ENCODE results near the gene EFTUD2.
A peak's percentile ranks its signal among the peaks of the same experiment; 100 is the strongest.
"Not testable (repeated sequence)": the region's sequence is repeated elsewhere in the genome, so short reads cannot be mapped to it uniquely, and the experiment has no call there.

Gene EFTUD2

DNA sequence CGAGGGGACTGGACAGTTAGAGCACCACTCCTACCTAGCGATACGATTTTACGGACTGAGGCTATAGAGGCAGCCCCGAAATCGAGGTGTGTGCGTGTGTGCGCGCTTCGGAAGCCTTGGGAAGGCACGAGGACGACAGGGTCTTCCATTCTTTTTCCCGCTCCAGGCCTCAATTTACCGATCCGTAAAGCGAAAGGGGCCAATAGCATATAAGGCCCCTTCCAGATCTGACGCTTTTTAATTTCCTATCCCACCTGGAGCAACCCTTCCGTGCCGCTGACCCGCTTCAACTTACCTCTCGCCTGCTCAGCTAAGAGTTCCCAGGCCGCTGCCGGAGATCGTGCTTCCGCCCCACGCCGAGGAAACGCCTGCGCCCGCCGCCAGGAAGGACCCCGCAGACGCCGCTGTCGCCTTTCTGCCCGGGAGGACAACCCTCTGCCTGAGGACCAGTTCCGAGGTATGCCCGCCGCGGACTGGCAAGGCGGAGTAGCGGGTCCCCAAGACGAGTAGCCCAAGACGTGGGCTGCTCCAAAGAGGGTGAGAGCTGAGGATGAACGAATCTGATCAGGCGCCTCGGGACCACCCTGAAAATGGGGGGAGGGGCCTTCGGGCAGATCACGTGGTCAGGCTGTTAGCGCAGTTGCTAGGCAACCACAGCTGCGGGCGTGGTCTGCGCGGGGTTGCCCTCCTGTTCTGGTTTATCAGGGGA, at the start of gene EFTUD2:
EFTUD2 (minus strand) TSS at position 372 of the 709 bp plus-strand sequence. CDS start 4,924 bp downstream, outside the sequence.
- DNase-seq, result peak; percentile 79 to 99 (median 90)

DNA sequence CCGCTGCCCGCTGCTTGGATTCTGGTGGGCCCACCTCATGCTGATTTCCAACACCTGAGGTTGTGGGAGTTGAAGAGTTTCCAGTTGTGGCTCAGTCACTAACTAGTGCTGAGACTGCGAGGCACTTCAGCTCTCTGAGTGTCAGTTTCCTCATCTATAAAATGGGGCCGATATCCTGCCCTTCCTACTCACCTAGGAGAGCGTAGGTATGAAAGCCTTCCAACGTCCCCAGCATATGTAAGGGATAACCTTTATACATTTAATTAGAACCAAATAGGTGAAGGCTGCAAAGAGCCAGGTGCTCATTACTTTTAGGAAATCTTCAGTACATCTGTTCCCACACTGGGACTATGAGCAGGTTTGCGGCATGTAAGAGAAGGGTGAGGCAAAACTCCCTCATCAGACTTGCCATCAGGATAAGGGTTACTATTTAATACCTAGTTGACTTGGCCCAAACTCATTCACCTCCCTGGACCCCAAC, 49.1 kb upstream of the EFTUD2 start:
- no peak for DNase-seq

DNA sequence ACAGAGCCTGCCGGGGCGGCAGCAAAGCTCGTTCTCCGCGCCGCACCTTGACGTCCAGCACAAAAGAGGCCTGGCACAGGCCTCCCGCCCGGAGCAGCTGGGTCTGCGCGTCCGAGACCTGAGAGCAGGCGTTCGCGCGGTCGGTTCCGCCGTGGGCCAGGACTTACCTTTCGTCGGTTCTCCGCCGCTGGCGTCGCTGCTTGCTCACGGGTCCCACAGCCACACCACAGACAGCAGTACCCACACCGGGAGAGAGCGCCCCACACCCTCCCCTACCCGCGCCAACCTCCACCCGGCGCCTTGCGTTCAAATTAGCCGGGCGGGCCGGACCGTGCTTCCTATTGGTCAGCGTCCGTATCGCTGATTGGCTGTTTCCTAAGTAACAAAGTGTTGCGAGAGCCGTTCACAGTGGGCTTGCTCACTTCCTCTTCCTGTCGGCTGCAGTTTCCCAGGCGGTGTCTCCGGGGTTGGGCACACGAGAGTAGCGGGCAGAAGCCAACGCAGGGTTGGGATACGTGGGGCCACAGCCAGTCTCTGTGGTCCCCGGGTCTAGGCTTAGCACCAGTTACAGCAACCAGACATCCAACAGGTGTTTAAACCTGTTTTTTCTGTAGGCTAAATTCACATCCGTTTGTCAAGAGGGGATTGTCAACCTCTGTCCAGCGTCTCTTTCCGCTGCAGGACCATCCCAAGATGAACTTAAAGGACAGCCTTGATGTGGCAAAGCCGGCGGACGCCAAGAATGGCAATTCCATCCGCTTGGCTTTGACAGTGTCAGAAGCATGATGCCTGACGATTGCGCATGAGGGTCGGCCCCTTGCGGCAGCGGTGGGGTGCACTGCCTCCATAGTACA, 48.4 kb upstream of the EFTUD2 start, which contains the start of gene KIF18B:
KIF18B (minus strand) TSS at position 313 of the 854 bp plus-strand sequence. CDS start 11,429 bp downstream, outside the sequence.
- peak; percentile 61 to 81 (median 73) for DNase-seq

DNA sequence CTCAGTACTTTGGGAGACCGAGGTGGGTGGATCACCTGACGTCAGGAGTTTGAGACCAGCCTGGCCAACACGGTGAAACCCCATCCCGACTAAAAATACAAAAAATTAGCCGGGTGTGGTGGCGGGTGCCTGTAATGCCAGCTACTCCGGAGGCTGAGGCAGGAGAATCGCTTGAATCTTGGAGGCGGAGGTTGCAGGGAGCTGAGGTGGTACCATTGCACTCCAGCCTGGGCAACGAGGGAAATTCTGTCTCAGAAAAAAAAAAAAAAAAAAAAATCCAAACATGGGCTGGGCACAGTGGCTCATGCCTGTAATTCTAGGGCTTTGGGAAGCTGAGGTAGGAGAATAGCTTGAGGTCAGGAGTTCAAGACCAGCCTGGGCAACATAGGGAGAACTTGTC, 46.4 kb upstream of the EFTUD2 start:
- not testable (repeated sequence) for DNase-seq

DNA sequence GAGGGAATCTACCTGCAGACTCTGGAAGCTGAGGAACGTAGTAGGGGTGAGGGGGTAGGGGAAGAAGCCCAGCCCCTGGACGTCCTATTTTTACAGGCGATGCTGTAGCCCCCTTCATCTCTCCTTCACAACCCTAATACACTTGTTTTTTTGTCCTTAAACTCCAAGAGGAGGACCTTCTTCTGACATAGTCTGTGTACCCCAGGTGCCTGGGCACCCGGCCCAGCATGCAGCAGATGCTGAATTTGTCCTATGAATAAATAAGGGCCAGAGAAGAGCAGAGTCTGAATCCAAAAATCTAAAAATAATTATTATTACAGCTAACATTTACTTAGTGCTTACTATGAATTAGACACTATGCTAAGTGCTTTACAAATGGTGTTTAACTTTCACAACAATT, 43.2 kb upstream of the EFTUD2 start:
- no peak for DNase-seq

DNA sequence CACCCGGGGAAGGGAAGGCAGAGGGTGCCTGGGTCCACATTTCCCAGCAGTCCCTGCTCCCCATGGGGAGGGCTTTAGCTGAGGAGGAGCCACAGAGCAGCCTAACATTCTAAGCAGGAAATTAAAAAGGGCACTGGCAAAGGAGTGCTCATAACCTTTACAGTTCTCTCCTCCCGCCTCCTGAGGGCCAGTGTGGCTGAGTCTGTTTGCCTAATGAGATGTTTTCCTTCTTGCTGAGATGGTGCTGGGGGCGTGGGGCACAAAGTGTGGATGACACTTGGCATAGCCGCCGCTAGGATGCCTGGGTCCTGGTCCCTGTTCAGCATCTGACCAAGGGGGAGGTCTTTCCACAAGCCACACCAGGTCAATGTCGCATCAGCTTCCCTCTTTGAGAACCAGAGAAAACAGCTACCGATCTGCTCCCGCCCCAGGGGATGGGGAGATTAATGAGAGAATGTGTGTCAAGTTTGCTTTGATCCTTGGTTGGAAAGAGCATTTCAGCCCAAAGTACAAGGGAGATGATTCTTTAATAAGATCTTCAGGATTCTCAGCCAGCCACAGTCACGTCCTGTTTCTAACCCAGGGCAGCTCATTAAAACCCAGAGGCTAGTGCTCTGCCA, 42.6 kb upstream of the EFTUD2 start:
- no peak for DNase-seq

DNA sequence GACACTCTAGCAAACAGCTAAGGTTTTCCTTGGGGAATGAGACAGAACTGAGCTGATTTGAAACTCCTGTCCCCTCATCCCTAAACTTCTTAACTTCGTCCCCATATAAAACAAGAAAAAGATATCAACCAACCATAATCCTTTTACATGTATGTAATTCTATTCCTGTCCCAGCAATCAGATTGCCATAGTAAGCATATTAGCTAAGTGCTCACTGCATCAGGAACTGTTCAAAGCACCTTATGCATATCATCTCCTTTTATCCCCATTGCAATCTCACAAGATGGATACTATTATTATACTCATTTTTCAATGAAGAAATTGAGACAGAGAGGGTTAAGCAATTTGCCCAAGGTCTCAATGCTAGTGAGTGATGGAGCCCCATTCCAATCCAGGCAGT, 41.5 kb upstream of the EFTUD2 start:
- no peak for DNase-seq

DNA sequence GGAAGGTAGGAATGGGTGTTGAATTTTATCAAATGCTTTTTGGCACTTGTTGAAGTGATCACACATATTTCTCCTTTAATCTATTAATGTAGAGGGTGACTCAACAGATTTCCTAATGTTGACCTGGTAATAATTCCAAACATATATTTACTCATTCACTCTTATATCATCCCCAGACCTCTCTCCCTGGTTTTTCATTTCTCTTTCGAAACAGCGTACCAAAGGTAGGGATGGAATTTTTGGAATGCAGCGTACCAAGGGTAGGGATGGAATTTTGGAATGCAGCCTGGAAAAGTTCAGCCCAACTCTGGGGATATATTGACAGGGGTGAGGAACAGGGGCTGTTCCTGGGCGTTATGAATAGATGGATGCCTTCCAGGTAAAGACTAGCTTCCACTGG, 41.1 kb upstream of the EFTUD2 start:
- no peak for DNase-seq

DNA sequence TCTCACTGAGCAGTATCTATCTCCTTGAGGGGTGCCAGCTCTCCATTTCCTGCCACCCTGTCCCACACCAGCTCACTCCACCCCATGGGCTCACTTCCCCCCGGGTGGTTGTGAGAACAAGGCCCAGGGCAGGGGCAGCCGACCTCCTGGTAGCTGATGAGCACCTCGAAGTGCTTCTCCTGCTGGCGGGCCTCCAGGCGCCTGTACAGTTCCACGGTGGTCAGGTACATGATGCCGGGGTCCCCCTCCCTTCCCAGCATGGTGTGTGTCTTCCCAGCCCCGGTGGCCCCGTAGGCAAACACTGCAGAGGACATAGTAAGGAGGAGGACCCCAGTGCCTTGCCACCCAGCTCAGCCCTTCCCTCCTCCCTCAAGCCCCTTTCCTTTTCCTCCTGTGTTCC, 35.9 kb upstream of the EFTUD2 start:
- DNase-seq, result no peak

DNA sequence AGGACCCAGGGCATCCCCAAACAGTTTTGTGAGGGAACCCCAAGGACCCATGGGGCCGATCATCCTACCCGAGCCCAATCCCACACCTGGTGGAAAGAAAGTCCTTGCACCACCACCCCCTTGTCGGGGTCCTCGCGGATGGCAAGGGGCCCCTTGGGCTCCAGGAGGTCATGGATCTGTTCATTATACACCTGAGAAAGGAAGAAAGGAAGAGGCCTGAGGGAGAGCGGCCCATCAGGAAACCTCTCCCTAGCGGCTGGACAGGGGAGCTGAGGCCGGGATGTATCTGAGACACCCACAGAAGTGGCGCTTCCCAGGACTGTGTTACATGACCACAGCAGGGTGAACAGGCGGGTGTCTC, 35.5 kb upstream of the EFTUD2 start:
- DNase-seq, result no peak

DNA sequence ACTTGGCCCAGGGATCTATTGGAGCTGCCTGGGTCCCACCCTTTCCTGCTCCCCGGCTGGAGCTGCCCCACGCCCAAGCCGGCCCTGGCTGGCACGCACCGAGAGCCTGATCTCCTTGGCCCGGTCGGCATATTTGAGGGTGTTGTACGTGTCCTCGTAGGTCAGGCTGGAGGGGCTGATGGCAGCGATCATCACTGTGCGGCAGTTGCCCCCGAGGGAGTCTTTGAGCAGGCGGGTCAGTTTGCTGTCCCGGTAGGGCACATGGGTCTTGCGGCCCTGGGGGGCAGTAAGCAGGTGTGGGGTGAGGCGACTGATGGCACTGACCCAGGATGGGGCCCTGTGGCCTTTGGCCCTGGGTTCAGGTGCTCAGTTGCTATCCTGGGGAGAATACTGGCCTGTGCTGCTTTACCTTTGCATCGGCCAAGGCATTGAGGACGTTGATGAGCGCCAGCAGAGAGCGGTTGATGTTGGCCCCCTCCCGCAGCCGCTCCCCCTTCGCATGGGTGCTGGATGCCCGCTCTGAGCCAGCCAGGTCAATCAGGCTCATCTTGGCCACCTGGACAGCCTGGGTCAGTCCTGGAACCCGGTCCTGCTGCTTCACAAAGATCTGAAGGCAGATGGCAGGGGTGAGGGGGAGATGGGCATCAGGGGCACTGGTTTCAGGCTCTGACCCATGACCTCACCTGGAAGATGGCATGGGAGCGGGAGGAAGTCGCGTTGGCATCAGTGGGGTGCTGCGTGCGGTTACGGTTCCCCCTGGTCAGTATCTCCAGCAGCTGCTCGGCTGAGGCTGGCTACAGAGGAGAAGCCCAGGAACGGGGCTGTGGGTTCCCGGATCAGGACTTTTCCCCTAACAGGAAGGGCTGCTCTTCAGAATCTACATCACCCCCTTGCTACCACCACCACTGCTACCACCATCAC, 34.8 kb upstream of the EFTUD2 start:
- DNase-seq, result no peak

DNA sequence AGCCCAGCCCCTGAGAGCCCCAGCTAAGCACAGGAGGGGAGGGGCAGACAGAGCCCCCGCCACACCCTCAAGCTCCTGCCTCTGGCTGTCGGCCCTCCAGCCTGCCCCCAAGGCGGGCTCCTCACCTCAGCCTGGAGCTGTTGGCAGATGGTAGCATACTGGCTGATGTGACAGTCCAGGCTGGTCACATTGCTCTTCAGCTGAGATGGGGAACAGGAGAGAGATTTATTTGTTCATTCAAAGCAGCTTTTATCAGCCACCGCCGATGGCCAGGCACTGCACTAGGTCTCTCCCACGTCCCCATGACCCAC, 33.5 kb upstream of the EFTUD2 start:
- no peak for DNase-seq

DNA sequence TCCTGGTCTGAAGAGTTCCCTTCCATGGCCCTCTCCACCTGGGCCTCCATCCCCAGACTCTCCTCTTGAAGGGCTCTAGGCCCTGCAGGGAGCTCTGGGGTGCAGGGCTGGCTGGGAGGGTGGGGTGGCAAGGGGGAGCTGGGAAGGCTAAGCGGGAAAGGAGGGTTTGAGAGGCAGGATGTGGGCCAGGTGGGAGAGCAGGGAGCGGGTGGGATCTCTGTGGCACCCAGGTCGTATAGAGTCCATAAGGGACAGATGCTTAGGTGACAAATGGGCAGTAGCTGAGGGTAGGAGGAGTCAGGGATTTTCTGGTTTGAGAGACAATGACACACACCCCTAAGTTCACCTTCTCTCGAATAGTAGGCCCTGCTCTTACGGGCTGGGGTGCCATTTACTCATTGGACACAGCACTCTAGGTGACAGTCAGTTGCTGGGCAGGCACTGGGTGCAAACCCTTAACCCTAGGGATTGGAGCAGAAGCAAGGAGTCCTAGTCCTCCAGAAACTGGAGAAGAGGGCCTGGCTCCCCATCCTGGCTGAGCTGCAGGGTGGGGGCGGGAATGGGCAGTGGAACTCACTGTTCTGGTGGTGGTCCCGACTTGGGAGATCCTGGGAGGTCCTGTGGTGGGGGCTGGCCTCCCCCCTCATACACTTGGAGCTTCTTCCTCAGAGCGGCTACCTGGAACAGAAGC, 33.0 kb upstream of the EFTUD2 start:
- DNase-seq, result no peak

DNA sequence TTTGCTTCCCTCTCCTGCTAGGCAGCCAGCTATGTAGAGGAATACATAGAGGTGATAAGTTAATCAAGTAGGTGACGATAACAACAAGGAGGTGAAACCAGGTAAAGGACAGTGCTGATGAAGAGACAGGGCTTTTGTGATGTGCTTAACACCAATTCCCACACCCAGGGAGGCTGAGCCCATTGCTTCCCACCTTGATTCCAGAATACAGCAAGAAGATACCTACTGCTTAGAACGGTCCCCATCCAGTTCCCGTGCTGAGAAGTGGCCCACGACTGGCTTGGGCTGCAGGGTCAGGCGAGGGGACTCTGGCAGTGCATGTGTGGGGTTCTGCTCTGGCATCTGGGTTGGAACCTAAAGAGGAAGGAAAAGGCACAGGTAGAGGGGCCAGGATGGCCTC, 32.1 kb upstream of the EFTUD2 start:
- no peak for DNase-seq

DNA sequence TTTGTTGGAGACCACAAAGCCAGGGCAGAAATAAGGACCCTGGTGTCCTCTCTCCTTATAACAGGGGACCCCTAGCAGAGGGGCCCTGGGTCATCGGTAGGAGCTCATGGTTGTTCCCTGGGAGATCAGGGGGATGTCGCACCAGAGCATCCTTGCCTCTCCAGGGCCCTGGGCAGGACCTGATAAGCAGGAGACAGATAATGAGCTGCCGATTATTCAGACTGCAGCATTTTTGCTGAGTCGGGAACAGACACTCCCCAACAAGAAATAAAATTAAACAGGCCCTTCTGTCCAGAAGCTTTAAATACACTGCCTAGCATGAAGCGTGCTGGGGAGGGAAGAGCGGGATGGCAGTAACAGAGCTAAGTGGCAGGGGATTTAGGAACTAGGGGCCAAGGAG, 31.4 kb upstream of the EFTUD2 start:
- DNase-seq, result no peak

DNA sequence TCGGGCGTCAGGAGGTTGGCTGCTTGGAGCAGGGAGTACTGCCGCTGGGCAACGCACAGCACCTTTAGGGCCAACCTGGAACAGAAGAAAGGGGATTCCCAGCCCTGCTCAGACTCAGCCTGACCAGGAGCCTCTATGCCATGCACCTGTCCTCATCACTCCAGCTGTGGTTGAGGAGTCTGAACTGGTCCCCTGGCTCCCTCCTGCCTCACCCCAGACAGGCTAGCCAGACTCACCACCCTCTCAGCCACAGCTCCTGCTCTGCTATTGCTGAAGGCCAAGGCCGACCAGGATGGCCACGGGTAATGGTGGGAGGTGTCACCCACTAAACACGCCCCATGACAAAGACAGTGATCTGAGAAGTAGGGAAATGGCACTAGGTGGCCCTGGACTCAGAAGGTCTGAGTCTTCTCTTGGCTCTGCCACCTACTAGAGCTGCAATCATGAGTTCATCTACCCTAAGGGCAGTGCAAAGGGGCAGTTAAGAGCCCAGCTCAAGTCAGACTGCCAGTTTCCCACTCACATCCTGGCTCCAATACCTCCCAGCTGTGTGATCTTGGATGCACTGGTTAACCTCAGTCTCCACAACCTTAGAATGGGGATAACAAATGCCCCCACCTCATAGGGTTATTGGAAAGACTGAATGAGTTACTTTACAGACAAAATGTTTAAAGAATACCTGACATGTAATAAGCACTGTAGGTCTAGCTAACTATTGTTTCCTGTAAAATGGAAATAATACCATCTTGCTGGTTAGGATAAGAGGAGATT, 29.9 kb upstream of the EFTUD2 start:
- DNase-seq, result no peak

DNA sequence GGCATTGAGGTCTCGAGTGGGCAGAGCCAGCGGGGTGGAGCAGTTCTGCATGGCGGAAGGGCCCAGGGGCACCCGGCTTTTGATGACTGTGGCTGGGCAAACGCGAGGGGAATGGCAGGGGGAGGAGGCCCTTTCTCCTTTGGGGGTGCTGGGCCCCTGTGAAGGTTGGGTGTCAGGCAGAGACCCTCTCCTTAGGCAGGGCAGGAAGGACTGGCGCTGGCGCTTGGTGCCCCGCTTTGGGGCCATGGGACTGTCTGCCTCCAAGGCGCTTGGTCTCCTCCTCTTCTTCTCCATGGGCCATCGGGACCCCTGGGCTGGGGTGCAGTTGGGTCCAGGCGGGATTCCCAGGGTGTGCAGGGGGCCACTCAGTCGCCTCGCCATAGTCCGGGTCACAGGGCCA, 28.9 kb upstream of the EFTUD2 start:
- no peak for DNase-seq

DNA sequence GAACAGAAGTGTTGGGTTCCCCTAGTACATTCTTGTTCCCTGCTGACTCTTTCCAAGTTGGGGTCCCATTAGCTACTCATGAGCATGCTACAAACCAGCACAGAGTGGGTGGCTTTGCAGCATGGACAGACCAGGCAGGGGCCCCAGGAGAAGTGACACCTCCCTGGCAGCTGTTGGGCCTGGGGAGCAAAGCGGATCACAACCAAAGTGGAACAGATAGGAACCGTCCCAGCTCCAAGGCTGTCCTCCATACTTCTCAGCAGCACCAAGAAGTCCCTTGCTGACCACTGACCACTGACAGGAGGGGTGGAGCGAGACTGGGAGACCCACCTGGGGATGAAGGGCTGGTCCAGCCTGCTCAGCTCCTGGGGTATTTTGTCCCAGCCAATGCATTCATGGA, 28.5 kb upstream of the EFTUD2 start:
- DNase-seq, result no peak

DNA sequence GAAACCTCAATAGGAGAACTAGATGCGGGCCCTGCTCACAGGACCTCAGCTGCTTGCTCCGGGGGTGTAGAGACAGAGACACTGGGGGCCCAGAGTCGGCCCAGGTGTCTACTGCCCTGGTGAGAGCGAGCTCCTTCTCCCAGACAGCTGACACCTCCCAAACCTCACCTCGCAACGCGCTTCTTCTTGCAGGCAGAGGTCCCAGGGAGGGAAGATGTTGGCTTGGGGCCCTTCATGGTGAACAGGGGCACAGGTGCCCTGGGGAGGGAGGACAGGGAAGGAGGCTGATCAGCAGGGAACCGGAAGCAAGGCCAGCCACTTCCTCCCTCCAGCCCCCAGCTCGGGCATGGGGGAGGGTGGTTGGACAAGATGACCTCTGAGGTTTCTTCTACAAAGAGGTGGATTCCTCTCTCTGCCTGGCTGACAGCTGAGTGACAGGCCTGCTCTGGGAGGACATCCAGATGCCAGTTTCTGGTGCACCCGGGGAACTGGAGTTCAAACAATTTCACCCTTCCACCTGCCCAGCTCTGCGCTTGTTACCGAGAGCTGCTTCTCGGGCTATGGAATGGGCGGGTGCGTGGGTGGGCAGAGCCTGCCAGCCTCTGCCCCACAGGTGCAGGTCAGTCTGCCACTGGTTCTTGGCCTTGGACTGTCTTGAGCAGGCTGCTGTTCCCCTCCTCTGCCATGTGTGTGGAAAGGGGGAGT, 27.7 kb upstream of the EFTUD2 start:
- DNase-seq, result no peak
